SK-N-MC (cell line): ENCODE results near the gene AKAP13.

Experiments
- EZH2 ChIP-seq: fragments of 200-600 bp; sonication (generic); IDR thresholded peaks from one replicate; pipeline ENCODE4 v1.6.1; 2017; ENCODE audit warnings: antibody characterized with exemption
- FOXP2 ChIP-seq: optimal IDR thresholded peaks from 2 replicates; pipeline ENCODE3; 2011; ENCODE audit warnings: mild to moderate bottlenecking, moderate library complexity; ENCODE audit not compliant: insufficient read depth; ENCODE audit errors: extremely low read length, control extremely low read depth
- POLR2AphosphoS5 ChIP-seq: IDR thresholded peaks from 2 replicates; pipeline ENCODE4 v1.6.1; 2012; ENCODE audit warnings: mild to moderate bottlenecking, low read depth, low read length, borderline replicate concordance

- TF ChIP-seq POLR2AphosphoS5: no peak
- TF ChIP-seq EZH2: no peak
- no peak for TF ChIP-seq FOXP2
Measured at GRCh38 chr15:85557385-85557784, 177.0 kb downstream of the AKAP13 start.
